Stimulated activated memory B cell treated with anti-CD40 and anti-IgM and Interleukin-4, amounts not matched to agents 10 μg/mL and 1 μg/mL and 100 μg/mL, for 72 hours (primary cell): ENCODE results near the gene COX7A2.

Experiments used
- ATAC-seq: fragments of 150-1000 bp; cut with Tn5 transposase; 2 replicates; pipeline ENCODE4 v1.10.0; 2021
- H3K27ac Mint-ChIP-seq: one replicate; pipeline ENCODE4 v1.8.0; 2022; ENCODE audit warnings: mild to moderate bottlenecking, mixed read lengths
- H3K27me3 Mint-ChIP-seq: one replicate; pipeline ENCODE4 v1.8.0; 2022; ENCODE audit warnings: mixed read lengths
- H3K36me3 Mint-ChIP-seq: one replicate; pipeline ENCODE4 v1.8.0; 2022; ENCODE audit warnings: mixed read lengths
- H3K4me1 Mint-ChIP-seq: one replicate; pipeline ENCODE4 v1.8.0; 2022; ENCODE audit warnings: mixed read lengths
- H3K4me3 Mint-ChIP-seq: one replicate; pipeline ENCODE4 v1.8.0; 2022; ENCODE audit warnings: mild to moderate bottlenecking, moderate library complexity, mixed read lengths
- H3K9me3 Mint-ChIP-seq: one replicate; pipeline ENCODE4 v1.8.0; 2022; ENCODE audit warnings: mixed read lengths

Gene COX7A2

DNA sequence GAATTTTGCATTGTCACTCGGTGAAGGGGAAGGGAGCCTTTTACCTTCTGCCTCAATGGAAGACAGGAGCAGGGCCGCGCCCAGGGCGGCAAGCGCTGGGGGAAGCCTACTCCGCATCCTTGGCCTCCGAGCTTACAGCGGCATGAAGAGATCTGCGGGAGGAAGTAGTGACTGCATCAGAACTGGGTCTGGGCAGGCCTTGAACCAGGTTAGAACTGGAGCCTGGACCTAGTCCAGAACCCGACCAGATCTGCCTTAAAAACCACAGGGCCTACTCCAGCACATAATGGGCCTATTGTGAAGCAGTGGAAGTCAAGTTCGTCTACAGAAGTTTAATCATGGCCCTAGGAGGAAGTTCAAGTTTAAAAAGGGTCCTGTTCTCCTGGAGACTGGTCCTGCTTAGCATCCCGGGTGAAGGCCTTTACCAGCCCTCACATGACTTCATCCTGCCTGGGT, 40.9 kb downstream of the COX7A2 start:
- H3K9me3 Mint-ChIP-seq: no peaks in the 10 kb centered on the region
- ATAC-seq: no peak
- H3K4me3 Mint-ChIP-seq: no peak overlapping the region
- peaks cover 49% of the 10 kb centered on the region for H3K4me1 Mint-ChIP-seq
- peaks cover 63% of the 10 kb centered on the region for H3K27me3 Mint-ChIP-seq
- no peaks in the 10 kb centered on the region for H3K36me3 Mint-ChIP-seq
- no peak overlapping the region for H3K27ac Mint-ChIP-seq

GRCh38 chr6:75201901-75202672, 41.5 kb downstream of the COX7A2 start:
- no peak overlapping the region for H3K27ac Mint-ChIP-seq
- no peaks in the 10 kb centered on the region for H3K36me3 Mint-ChIP-seq
- H3K27me3 Mint-ChIP-seq: peaks cover 63% of the 10 kb centered on the region
- peaks cover 42% of the 10 kb centered on the region for H3K4me1 Mint-ChIP-seq
- no peaks in the 10 kb centered on the region for H3K9me3 Mint-ChIP-seq
- ATAC-seq: peak; percentile 34
- peak overlapping the region; percentile 59 for H3K4me3 Mint-ChIP-seq

GRCh38 chr6:75201021-75201420, 42.6 kb downstream of the COX7A2 start:
- no peaks in the 10 kb centered on the region for H3K9me3 Mint-ChIP-seq
- no peaks in the 10 kb centered on the region for H3K36me3 Mint-ChIP-seq
- H3K27ac Mint-ChIP-seq: no peak overlapping the region
- no peak for ATAC-seq
- no peak overlapping the region for H3K4me3 Mint-ChIP-seq
- peaks cover 52% of the 10 kb centered on the region for H3K27me3 Mint-ChIP-seq
- peaks cover 32% of the 10 kb centered on the region for H3K4me1 Mint-ChIP-seq

DNA sequence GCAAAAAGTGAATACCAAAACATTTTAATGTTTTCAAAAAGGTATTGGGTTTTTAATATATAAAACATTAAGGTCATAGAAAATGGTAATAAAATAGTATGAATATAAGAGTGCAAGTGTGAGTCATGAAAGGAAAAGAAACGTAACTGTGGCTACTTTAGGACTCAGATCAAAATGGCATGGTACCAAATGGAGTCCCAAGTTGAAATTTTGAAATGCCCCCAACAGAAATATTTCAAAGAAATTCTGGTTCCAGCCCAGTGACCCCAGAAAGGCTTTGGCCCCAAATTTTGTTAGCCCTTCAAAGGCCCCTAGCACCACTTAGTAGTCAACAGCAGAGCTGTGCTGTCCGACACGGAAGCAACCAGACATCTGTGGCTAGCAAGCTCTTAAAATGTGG, 43.7 kb downstream of the COX7A2 start:
- H3K9me3 Mint-ChIP-seq: no peaks in the 10 kb centered on the region
- ATAC-seq: no peak
- no peak overlapping the region for H3K4me3 Mint-ChIP-seq
- H3K27me3 Mint-ChIP-seq: peaks cover 41% of the 10 kb centered on the region
- H3K4me1 Mint-ChIP-seq: peaks cover 20% of the 10 kb centered on the region
- no peak overlapping the region for H3K27ac Mint-ChIP-seq
- H3K36me3 Mint-ChIP-seq: no peaks in the 10 kb centered on the region

DNA sequence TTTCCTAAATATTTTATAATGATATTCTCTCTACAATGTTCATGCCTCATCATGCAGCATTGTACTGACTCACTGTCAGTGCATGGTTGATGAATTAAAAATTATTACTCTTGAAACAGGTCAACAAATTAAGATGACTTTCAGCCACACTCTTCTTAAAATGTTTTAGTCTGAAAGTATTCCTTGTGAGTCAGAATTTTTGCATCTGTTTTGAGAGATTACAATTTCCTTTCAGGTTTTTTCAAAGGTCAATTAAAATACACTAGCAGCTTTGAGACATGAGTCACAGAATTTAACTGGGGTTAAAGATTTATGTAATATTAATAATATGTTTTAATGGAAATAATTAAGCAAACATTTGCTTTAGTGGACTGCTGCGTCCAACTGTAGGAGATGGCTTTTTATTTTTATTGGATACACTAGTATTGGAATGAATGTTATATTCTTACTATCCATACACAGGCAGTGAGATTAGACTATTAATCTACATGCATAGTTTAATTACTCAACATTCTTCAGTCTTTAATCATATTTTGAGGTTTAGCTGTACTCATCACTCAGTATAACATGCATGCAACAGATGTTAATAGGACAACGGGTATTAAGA, 47.4 kb downstream of the COX7A2 start:
- H3K27me3 Mint-ChIP-seq: peaks cover 8% of the 10 kb centered on the region
- H3K36me3 Mint-ChIP-seq: no peaks in the 10 kb centered on the region
- H3K27ac Mint-ChIP-seq: no peak overlapping the region
- no peaks in the 10 kb centered on the region for H3K4me1 Mint-ChIP-seq
- no peaks in the 10 kb centered on the region for H3K9me3 Mint-ChIP-seq
- ATAC-seq: no peak
- H3K4me3 Mint-ChIP-seq: no peak overlapping the region

DNA sequence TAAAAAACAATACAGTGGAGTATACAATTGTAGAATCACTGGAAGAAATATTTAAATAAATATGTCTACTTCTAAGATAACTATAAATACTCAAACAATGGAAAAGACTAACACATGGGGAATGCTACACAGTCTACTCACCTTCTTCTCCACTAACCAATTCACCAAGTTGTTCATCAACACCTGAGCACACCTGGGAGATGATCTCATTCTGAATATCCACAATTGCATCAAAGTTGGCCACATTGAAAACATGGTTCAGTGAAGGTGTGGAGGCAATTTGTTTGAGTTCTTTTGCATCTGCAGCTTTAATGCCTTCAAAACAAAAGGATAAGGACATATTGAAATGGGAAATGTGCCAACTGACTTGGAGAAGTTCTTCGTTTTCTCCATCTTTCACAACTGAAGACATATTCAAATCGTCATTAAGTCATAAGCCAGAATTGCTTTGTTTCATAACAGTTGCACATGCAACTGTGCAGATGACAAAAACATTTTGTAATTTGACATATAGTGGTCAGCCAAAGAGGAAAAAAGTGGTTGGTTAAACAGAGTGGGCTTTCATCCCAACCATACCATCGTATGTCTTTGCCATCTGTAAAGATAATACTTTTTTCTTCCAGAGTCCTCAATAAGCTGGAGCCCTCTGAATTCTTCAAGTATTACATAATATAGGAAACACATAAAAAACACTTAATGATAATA, 55.2 kb downstream of the COX7A2 start:
- no peak for ATAC-seq
- H3K4me3 Mint-ChIP-seq: no peak overlapping the region
- H3K36me3 Mint-ChIP-seq: no peaks in the 10 kb centered on the region
- H3K27ac Mint-ChIP-seq: no peak overlapping the region
- peaks cover 9% of the 10 kb centered on the region for H3K27me3 Mint-ChIP-seq
- no peaks in the 10 kb centered on the region for H3K4me1 Mint-ChIP-seq
- H3K9me3 Mint-ChIP-seq: peaks cover 4% of the 10 kb centered on the region
